Measurements from ENCODE around the gene THRSP. TPM values are rescaled to one million over a fixed set of nuclear protein-coding genes. Genes with fewer than 3 reads are reported as not detected.

Gene THRSP
- total and polyA plus RNA-seq, 2 experiments from 2014 or later: not detected

DNA sequence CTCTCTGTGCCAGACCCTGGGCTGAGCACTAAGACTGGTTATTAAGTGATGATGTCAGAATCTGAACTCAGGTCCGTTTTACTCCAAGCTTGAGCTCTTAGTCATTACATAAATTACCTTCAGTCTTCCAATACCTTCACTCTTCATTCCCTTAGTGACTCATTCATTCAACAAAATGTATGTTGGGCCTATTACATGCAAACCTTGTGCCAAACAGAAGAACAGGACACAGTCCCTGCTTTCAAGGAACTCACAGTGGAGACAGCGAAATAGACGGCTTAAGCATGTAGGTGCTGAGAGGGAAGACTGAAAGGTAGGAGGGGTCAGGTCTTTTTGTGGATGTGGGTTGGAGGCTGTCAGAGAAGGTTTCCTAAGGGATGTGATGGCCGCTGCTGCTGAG lies 43.9 kb upstream of the THRSP start:
- ATAC-seq: no peak

More for the DNA sequence above, 43.9 kb upstream of the THRSP start:
- H2AFZ ChIP-seq: no peak overlapping the region
- H3K9me3 Mint-ChIP-seq: no peaks in the 10 kb centered on the region; the same call in 2 of the 3 replicates
- no peak overlapping the region for H3K4me2 ChIP-seq
- no peak overlapping the region for H3K4me3 Mint-ChIP-seq
- H3K9me2 ChIP-seq (ENCODE audit: insufficient read depth): no peaks in the 10 kb centered on the region
- H3K27me3 ChIP-seq (ENCODE audit: insufficient read depth): no peaks in the 10 kb centered on the region
- peaks cover 5% of the 10 kb centered on the region for H3K27me3 Mint-ChIP-seq (ENCODE audit: insufficient read depth, low read depth, poor library complexity)
- peaks cover 19% of the 10 kb centered on the region for H3K4me1 Mint-ChIP-seq
- TF ChIP-seq, protein P1, sequence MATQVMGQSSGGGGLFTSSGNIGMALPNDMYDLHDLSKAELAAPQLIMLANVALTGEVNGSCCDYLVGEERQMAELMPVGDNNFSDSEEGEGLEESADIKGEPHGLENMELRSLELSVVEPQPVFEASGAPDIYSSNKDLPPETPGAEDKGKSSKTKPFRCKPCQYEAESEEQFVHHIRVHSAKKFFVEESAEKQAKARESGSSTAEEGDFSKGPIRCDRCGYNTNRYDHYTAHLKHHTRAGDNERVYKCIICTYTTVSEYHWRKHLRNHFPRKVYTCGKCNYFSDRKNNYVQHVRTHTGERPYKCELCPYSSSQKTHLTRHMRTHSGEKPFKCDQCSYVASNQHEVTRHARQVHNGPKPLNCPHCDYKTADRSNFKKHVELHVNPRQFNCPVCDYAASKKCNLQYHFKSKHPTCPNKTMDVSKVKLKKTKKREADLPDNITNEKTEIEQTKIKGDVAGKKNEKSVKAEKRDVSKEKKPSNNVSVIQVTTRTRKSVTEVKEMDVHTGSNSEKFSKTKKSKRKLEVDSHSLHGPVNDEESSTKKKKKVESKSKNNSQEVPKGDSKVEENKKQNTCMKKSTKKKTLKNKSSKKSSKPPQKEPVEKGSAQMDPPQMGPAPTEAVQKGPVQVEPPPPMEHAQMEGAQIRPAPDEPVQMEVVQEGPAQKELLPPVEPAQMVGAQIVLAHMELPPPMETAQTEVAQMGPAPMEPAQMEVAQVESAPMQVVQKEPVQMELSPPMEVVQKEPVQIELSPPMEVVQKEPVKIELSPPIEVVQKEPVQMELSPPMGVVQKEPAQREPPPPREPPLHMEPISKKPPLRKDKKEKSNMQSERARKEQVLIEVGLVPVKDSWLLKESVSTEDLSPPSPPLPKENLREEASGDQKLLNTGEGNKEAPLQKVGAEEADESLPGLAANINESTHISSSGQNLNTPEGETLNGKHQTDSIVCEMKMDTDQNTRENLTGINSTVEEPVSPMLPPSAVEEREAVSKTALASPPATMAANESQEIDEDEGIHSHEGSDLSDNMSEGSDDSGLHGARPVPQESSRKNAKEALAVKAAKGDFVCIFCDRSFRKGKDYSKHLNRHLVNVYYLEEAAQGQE (IDR thresholded peaks at IDR 0.05; ENCODE audit: unreplicated experiment): no peak
- TF ChIP-seq, protein P2, sequence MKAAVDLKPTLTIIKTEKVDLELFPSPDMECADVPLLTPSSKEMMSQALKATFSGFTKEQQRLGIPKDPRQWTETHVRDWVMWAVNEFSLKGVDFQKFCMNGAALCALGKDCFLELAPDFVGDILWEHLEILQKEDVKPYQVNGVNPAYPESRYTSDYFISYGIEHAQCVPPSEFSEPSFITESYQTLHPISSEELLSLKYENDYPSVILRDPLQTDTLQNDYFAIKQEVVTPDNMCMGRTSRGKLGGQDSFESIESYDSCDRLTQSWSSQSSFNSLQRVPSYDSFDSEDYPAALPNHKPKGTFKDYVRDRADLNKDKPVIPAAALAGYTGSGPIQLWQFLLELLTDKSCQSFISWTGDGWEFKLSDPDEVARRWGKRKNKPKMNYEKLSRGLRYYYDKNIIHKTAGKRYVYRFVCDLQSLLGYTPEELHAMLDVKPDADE (IDR thresholded peaks at IDR 0.05): no peak
- TF ChIP-seq ZNF114 (CRISPR knock-in tag; IDR thresholded peaks at IDR 0.05) (no peak), JUNB (IDR thresholded peaks at IDR 0.05; ENCODE audit: unreplicated experiment) (no peak), POLR2AphosphoS5 (IDR thresholded peaks at IDR 0.05; ENCODE audit: low read depth) (no peak)
- TF ChIP-seq, protein P3, sequence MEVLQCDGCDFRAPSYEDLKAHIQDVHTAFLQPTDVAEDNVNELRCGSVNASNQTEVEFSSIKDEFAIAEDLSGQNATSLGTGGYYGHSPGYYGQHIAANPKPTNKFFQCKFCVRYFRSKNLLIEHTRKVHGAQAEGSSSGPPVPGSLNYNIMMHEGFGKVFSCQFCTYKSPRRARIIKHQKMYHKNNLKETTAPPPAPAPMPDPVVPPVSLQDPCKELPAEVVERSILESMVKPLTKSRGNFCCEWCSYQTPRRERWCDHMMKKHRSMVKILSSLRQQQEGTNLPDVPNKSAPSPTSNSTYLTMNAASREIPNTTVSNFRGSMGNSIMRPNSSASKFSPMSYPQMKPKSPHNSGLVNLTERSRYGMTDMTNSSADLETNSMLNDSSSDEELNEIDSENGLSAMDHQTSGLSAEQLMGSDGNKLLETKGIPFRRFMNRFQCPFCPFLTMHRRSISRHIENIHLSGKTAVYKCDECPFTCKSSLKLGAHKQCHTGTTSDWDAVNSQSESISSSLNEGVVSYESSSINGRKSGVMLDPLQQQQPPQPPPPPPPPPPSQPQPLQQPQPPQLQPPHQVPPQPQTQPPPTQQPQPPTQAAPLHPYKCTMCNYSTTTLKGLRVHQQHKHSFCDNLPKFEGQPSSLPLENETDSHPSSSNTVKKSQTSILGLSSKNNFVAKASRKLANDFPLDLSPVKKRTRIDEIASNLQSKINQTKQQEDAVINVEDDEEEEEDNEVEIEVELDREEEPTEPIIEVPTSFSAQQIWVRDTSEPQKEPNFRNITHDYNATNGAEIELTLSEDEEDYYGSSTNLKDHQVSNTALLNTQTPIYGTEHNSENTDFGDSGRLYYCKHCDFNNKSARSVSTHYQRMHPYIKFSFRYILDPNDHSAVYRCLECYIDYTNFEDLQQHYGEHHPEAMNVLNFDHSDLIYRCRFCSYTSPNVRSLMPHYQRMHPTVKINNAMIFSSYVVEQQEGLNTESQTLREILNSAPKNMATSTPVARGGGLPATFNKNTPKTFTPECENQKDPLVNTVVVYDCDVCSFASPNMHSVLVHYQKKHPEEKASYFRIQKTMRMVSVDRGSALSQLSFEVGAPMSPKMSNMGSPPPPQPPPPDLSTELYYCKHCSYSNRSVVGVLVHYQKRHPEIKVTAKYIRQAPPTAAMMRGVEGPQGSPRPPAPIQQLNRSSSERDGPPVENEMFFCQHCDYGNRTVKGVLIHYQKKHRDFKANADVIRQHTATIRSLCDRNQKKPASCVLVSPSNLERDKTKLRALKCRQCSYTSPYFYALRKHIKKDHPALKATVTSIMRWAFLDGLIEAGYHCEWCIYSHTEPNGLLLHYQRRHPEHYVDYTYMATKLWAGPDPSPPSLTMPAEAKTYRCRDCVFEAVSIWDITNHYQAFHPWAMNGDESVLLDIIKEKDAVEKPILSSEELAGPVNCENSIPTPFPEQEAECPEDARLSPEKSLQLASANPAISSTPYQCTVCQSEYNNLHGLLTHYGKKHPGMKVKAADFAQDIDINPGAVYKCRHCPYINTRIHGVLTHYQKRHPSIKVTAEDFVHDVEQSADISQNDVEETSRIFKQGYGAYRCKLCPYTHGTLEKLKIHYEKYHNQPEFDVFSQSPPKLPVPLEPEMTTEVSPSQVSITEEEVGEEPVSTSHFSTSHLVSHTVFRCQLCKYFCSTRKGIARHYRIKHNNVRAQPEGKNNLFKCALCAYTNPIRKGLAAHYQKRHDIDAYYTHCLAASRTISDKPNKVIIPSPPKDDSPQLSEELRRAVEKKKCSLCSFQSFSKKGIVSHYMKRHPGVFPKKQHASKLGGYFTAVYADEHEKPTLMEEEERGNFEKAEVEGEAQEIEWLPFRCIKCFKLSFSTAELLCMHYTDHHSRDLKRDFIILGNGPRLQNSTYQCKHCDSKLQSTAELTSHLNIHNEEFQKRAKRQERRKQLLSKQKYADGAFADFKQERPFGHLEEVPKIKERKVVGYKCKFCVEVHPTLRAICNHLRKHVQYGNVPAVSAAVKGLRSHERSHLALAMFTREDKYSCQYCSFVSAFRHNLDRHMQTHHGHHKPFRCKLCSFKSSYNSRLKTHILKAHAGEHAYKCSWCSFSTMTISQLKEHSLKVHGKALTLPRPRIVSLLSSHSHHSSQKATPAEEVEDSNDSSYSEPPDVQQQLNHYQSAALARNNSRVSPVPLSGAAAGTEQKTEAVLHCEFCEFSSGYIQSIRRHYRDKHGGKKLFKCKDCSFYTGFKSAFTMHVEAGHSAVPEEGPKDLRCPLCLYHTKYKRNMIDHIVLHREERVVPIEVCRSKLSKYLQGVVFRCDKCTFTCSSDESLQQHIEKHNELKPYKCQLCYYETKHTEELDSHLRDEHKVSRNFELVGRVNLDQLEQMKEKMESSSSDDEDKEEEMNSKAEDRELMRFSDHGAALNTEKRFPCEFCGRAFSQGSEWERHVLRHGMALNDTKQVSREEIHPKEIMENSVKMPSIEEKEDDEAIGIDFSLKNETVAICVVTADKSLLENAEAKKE (CRISPR knock-in tag; IDR thresholded peaks at IDR 0.05): no peak
- TF ChIP-seq, protein P4, sequence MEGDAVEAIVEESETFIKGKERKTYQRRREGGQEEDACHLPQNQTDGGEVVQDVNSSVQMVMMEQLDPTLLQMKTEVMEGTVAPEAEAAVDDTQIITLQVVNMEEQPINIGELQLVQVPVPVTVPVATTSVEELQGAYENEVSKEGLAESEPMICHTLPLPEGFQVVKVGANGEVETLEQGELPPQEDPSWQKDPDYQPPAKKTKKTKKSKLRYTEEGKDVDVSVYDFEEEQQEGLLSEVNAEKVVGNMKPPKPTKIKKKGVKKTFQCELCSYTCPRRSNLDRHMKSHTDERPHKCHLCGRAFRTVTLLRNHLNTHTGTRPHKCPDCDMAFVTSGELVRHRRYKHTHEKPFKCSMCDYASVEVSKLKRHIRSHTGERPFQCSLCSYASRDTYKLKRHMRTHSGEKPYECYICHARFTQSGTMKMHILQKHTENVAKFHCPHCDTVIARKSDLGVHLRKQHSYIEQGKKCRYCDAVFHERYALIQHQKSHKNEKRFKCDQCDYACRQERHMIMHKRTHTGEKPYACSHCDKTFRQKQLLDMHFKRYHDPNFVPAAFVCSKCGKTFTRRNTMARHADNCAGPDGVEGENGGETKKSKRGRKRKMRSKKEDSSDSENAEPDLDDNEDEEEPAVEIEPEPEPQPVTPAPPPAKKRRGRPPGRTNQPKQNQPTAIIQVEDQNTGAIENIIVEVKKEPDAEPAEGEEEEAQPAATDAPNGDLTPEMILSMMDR (conservative IDR thresholded peaks at IDR 0.05; ENCODE audit: low read depth in 2 of 2): no peak
- H3K27ac ChIP-seq (ENCODE audit: low read depth): no peak overlapping the region
- no peak overlapping the region for H3K27ac Mint-ChIP-seq
- H3F3A ChIP-seq (replicated peaks; ENCODE audit: low read depth): peaks cover 9% of the 10 kb centered on the region
- 0 out of 2 replicates have a peak, but pooled peaks cover 5% of the 10 kb centered on the region for H3K36me3 ChIP-seq (ENCODE audit: insufficient read depth)
- no peak for DNase-seq (ENCODE audit: low spot score)
- H3K36me3 Mint-ChIP-seq (ENCODE audit: low read depth): peaks cover 18% of the 10 kb centered on the region
- H3K79me2 ChIP-seq (replicated peaks; ENCODE audit: insufficient read depth): no peaks in the 10 kb centered on the region; the same call in 1 of the 2 replicates
- no peaks in the 10 kb centered on the region for H4K20me1 ChIP-seq (replicated peaks; ENCODE audit: insufficient read depth)
- H3K4me3 ChIP-seq: no peak overlapping the region
- H3K4me1 ChIP-seq (ENCODE audit: insufficient read depth): peaks cover 7% of the 10 kb centered on the region; the same call in 1 of the 2 replicates
